Endometrium (tissue), 2 donors: Measurements from ENCODE around the gene SUCLA2.
A peak's percentile ranks its signal among the peaks of the same experiment; 100 is the strongest.
"Not testable (repeated sequence)": the region's sequence is repeated elsewhere in the genome, so short reads cannot be mapped to it uniquely, and the experiment has no call there.

Experiments used
- FAIRE-seq: peaks from 2 replicates; lab custom pipeline; 2012; peaks lifted over from hg19 to GRCh38; lab: Jason Lieb, UNC
- donor health status: control.
- donor health status: control.

The SUCLA2 gene

GRCh38 chr13:48001114-48001881 lies at the start of gene SUCLA2:
Gene SUCLA2, minus strand, starts transcription at chr13:48001273. Its CDS starts 4 bp downstream, at chr13:48001269.
- no peak for FAIRE-seq

GRCh38 chr13:48050550-48050949 lies 49.5 kb upstream of the SUCLA2 start:
- FAIRE-seq, result no peak

- no peak for FAIRE-seq
Observed at GRCh38 chr13:48043789-48044503, 42.9 kb upstream of the SUCLA2 start.

- no peak for FAIRE-seq
Observed at GRCh38 chr13:48042894-48043293, 41.8 kb upstream of the SUCLA2 start.

GRCh38 chr13:48040896-48041295 lies 39.8 kb upstream of the SUCLA2 start:
- no peak for FAIRE-seq

GRCh38 chr13:48040049-48040448 lies 39.0 kb upstream of the SUCLA2 start:
- FAIRE-seq, result no peak

- no peak for FAIRE-seq
Observed at GRCh38 chr13:48038761-48039160, 37.7 kb upstream of the SUCLA2 start.

GRCh38 chr13:48037346-48038173 lies 36.5 kb upstream of the SUCLA2 start, which contains the start of gene NUDT15:
Gene NUDT15, plus strand, starts transcription at chr13:48037726. Its CDS starts 21 bp downstream, at chr13:48037747.
- FAIRE-seq, result peak; percentile 50

- FAIRE-seq, result no peak
Observed at GRCh38 chr13:48029859-48030258, 28.8 kb upstream of the SUCLA2 start.

- FAIRE-seq, result no peak
Observed at GRCh38 chr13:48028066-48028465, 27.0 kb upstream of the SUCLA2 start.

- no peak for FAIRE-seq
Observed at GRCh38 chr13:48019796-48020195, 18.7 kb upstream of the SUCLA2 start.

GRCh38 chr13:48018637-48019036 lies 17.6 kb upstream of the SUCLA2 start:
- FAIRE-seq, result no peak

- FAIRE-seq, result no peak
Observed at GRCh38 chr13:48014359-48014758, 13.3 kb upstream of the SUCLA2 start.

- FAIRE-seq, result no peak
Observed at GRCh38 chr13:48012668-48013067, 11.6 kb upstream of the SUCLA2 start.

- no peak for FAIRE-seq
Observed at GRCh38 chr13:48010698-48011097, 9.6 kb upstream of the SUCLA2 start.

- FAIRE-seq, result no peak
Observed at GRCh38 chr13:48009284-48009683, 8.2 kb upstream of the SUCLA2 start.

GRCh38 chr13:48006396-48006795 lies 5.3 kb upstream of the SUCLA2 start:
- FAIRE-seq, result no peak

- no peak for FAIRE-seq
Observed at GRCh38 chr13:48004201-48004600, 3.1 kb upstream of the SUCLA2 start.

- FAIRE-seq, result not testable (repeated sequence)
Observed at GRCh38 chr13:48001999-48002398, 926 bp upstream of the SUCLA2 start.

- FAIRE-seq, result no peak
Observed at GRCh38 chr13:48000559-48001113, 437 bp downstream of the SUCLA2 start.

GRCh38 chr13:47999973-48000372 lies 1.1 kb downstream of the SUCLA2 start:
- FAIRE-seq, result no peak

GRCh38 chr13:47997384-47997783 lies 3.7 kb downstream of the SUCLA2 start:
- no peak for FAIRE-seq
